Activated effector memory CD4-positive, alpha-beta T cell treated with anti-CD3 and anti-CD28 coated beads, Interleukin-2, amount 50 U/mL, for 16 hours (primary cell): ENCODE data around the gene CCSER1.
"Not testable (repeated sequence)": the region's sequence is repeated elsewhere in the genome, so short reads cannot be mapped to it uniquely, and the experiment has no call there.

Source experiments
- DNase-seq: peaks from one replicate; pipeline ENCODE4 v3.0.0-alpha.2; 2020

The CCSER1 gene

GRCh38 chr4:91623603-91623967 lies 1496.4 kb downstream of the CCSER1 start:
- not testable (repeated sequence) for DNase-seq

GRCh38 chr4:91630054-91630453 lies 1502.9 kb downstream of the CCSER1 start:
- no peak for DNase-seq

DNA sequence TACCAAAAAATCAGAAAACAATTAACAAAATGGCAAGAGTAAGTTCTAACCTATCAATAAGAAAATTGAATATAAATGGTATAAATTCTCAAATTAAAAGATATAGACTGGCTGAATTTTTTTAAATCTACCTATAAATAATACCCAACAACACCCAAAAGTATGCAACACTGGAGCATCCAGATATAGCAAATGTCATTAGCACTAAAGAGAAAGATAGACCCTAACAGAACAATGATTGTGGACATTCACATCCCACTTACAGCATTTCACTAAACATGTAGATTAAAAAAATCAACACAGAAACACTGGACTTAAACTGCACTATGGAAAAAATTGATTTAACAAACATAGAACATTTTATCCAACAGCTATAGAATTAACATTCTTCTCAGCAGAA lies 1503.6 kb downstream of the CCSER1 start:
- no peak for DNase-seq

DNA sequence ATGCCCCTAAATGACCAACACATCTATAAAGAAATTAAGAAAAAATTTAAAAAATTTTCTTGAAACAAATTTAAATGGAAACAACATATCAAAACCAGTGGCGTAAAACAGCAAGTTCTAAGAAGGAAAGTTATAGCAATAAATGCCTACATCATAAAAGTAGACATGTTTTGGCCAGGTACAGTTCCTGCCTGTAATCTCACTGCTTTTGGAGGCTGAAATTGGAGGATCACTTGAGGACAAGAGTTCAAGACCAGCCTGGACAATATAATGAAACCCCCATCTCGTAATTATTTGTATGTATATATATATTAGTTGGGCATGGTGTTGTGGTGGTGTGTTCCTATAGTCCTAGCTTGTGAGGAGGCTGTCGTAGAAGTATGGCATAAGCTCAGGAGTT lies 1504.1 kb downstream of the CCSER1 start:
- no peak for DNase-seq

- DNase-seq: no peak
Observed at GRCh38 chr4:91636083-91636482, 1508.9 kb downstream of the CCSER1 start.
